HG02852 (cell line): Measurements from ENCODE around the gene KAT2A.

Experiments
- ATAC-seq: cut with Tn5 transposase; IDR thresholded peaks from one replicate; pipeline ENCODE4 v1.9.1; 2021; ENCODE audit warnings: mild to moderate bottlenecking, moderate library complexity; ENCODE audit not compliant: unreplicated experiment

The KAT2A gene

DNA sequence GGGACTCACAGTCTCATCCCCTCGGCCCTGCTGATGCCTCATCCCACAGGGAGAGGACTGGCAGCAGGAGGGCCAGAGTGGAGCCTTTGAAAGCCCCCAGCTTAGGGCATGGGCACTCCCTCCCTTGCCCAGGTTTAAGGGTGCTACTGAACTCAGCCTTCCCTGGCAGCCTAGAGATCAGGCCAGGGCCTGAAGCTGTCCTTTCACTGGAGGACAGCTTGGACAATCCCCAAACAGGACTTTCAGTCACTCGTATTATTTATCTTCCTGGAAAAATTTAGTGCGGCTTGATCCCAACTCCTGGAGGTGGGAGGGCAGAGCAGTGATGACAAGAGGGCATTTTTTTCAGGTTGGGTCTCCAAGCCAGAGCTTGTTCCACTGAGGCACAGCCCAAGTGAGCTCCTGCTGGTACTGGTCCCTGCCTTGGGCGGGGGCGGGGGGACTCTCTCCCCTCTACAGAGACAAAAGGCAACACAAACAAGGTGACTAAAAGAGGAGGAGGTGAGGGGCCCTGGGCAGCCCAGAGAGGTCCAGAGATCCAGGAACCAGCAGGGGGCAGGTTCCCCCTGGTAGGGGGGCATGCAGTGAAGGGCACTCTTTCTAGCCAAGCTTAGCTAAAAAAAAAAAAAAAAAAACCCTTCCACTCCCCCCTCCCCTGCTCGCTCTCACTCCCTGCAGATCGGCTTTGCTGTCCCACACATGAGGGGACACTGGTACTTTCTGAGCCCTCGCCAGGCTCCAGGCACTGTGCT is 24.6 kb downstream of the KAT2A start:
- no peak for ATAC-seq

DNA sequence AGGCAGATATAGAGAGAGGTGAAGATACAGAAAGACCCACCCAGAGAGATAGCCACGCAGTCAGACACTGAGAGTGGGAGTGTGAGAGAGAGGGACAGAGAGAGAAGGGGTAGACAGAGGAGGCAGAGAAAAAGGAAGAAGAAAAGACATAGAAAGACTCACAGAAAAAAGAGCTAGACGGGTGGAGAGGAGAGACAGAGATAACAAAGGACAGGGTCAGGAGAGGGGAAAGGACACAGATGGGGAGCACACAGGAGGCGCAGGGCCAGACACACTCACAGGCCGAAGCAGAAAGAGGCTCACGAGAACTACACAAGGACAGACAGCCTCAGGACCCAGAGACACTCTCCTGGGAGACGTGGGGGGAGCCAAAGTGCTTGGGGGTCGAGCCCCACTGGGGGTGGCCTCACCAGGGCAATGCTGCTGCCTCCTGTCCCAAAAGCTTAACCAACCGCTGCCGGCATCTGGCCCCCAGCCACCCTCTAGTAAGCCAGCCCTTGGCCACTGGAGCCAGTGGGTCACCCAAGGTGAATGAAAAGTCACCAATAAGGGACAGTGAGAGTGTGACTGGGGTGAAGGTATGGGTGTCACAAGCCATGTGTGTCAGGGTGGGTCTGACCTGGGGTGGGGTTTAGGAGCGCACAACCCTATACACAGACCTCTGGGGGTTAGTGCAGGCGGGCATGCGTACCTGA is 26.6 kb downstream of the KAT2A start:
- no peak for ATAC-seq

DNA sequence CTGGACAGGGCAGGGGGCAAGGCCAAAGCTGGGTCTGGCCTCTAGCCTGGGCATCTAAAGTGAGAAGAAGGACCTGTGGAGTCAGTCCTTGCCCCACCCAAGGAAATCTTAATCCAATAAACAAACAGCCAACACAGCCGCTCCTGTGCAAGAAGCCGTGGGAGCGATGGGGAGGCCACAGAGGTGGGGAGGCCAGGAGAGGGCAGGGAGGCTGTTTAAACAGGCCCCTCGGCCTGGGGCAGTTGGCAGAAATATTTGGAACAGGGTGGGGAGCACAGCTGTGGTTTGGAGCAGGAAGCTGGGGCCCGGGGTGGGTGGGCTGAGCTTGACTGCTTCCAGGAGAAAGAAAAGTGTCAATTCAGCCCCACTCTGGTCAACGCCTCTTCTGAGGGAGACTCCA is 28.2 kb downstream of the KAT2A start:
- no peak for ATAC-seq

DNA sequence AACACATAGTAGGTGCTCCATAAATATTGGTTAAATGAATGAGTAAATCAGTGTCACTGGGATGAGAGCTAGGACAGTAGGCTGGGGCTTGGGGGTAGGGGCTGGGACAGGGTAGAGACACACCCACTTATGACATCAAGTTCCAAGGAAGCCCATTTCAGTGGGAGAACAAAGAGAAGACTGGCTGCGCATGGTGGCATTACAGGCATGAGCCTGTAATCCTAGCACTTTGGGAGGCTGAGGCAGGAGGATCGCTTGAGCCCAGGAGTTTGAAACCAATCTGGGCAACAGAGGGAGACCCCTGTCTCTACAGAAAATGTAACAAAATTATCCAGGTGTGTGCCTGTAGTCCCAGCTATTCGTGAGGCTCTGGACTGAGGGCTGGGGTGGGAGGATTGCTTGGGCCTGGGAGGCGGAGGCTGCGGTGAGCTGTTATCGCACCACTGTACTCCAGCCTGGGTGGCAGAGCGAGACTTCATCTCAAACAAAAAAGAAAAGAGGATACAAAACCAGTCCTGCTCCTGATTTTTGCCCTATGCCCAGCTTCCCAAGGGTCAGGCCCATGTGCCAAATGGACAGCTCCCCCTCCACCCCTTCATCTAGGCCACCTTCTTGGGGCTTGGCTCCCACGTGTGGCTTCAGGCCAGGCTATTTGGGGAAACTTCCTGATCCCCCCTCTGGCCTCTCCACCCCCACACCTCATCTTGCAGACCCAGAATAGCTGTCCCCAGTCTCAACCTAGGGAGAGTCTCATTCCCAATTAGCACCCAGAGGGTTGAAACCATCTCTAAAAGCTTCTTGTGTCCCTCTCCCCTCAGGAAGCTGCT is 30.0 kb downstream of the KAT2A start:
- no peak for ATAC-seq

DNA sequence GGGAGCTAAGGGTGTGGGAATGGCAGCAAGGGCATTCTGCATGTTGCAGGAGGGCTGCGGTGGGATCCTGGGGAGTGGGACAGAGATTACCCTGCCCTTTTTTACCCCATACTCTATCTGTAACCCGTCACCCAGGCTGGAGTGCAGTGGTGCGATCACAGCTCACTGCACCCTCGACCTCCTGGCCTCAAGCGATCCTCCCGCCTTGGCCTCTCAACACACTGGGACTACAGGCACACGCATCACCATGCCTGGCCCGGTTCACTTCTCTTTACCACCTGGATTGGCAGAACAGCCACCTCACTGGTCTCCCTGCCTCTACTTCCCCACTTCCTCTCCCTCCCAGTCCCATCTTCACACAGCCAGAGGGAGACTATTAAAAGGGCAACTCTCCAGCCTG is 32.4 kb downstream of the KAT2A start:
- no peak for ATAC-seq

DNA sequence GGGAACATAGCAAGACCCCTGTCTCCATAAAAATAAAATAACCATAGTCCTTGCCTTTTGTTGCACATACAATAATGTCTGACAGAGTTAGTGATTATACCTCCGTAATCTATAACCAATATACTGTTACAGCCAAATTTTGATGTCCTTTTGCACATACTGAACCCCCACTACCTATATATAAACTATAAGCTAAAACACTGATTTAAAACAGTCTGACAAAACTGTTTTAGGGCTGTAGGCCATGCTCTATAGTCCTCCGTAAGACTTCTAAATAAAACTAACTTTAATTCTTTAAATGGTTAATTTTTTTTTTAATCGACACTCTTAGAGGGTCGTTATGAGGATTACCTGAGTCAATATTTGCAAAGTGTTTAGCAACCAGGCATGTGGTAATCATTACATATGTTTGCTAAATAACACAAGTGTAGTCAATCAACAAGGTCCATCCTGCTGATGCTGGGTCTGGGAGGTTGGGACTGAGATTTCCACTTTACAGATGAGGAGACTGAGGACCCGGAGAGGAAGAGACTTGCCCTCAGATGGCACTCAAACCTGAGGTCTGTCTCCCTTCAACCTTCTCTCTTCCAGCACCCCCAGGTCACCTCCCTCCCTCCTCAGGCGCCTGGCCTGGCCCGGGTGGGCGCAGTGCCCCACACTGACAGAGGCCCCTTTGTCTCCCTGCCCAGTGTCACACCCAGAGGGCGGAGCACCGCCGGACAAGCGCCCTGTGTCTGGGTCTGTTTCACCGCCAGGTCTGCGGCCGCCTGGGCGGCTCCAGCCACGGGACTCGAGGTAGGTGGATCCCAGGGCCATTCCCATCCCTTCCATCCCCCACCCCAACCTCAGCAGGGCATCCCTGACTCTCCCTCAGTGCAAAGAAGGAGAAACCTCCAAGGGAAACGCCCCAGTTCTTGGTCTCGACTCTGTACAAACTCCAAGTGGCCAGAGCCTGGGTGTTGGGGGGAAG is 33.1 kb downstream of the KAT2A start:
- ATAC-seq, result no peak

DNA sequence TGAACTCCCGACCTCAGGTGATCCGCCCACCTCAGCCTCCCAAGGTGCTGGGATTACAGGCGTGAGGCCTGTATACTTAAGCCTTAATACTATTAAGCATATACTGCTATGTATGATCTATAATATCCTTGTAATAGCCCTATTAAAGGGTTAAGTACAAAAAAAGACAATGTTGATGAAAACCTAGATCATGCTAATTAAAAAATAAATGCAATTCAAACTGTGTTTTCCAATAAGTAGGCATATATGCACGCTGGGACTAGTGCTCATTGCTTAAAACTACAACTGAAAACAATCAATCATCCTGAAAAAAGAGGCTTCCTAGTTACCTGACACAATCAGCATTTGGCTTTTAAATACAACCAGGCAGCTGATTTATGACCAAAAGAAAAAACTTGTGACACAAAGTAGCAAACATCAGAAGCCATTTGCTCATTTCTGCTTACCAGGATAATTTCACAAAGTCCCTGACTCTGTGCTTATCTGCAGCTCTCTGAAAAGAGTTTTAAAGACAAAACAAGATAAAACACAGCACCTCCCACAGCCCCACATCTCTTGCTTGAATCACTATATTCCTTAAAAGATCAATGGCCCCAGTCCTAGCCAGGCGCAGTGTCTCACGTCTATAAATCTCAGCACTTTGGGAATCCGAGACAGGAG is 34.0 kb downstream of the KAT2A start:
- ATAC-seq, result no peak

DNA sequence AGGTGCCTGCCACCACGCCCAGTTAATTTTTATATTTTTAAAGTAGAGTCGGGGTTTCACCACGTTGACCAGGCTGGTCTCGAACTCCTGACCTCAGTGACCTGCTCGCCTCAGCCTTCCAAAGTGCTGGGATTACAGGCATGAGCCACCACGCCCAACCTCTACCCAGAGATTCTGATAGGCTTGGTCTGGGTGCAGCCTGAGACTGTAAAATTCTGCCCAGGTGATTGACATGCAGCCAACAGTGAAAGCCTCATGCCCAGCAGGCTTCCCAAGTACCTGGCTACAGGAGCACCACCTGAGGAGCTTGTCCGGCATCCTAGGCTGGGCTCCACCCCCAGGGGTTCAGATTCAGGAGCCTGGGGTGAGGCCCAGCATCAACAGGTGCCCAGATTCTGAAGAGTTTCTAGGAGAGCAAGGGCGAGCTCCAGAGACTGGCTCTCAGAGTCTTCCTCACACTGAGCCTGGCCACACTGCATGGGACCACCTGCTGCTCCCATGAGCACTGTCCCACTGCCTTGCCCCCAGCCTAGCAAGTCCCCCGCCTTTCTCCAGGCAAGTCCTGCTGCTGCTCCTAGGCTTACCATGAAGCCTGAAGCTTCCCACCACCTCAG is 39.5 kb downstream of the KAT2A start:
- ATAC-seq, result no peak

DNA sequence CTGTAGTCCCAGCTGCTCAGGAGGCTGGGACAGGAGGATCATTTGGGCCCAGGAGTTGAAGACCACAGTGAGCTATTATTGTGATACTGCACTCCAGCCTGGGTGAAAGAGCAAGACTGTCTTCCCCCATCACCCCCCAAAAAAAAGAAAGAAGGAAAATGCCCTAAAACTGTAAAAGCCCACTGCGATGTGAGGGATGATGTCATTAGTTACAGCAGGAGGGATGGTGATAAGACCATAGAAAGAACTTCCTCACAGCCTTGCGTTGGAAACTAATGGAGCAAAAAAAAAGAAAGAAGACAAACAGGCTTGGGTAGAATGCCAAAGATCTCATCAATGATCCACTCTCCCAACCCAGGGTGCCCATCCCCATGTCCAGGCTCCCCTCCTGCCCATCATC is 41.6 kb downstream of the KAT2A start:
- ATAC-seq, result no peak

DNA sequence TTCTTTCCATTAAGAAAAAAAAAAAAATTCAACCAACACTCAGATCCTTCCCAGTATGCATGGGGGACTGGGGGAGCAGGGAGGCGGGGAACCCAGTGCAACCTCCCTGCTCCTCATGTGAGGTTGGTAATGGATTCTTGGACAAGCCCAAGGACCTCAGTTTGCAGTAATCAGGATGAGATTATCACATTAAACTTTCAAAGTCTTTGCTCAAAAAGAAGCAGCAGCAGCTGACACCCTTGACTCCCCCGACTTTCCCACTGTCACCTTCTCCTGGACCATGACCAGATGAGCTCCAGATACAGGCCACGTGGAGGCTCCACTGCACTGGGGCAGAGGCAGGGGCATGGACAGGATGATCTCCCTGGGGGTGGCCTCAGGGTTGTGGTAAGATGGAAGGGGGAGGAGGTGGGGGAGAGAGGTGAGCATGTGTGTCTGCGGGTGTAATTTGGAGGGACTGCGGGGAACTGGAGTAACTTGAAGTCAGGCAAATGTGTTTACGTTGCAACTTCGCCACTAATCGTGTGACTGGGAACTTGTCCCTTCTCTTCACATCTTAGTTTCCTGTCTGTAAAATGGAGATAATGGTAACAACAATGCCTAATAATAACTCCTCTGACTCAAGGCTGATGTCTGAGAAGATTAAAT is 42.6 kb downstream of the KAT2A start:
- ATAC-seq, result no peak

DNA sequence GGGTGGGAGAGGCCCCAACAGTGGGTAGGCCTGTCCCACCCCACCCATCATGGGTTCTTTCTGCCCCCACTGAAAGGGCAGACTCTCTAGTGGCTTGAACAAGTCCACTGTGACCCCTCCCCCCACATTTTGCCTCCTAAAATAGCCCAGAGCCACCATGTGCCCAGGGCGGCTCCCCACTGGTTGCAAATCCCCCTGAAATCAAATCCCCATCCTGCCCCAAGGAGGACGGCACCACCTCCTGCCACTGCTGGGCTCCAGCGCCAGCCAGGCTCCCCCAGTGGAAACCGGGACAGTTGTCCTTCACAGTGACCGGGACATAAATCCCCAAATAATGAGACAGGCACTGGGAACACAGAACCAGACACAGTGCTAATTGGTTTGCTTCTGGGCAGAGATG is 43.4 kb downstream of the KAT2A start:
- no peak for ATAC-seq

DNA sequence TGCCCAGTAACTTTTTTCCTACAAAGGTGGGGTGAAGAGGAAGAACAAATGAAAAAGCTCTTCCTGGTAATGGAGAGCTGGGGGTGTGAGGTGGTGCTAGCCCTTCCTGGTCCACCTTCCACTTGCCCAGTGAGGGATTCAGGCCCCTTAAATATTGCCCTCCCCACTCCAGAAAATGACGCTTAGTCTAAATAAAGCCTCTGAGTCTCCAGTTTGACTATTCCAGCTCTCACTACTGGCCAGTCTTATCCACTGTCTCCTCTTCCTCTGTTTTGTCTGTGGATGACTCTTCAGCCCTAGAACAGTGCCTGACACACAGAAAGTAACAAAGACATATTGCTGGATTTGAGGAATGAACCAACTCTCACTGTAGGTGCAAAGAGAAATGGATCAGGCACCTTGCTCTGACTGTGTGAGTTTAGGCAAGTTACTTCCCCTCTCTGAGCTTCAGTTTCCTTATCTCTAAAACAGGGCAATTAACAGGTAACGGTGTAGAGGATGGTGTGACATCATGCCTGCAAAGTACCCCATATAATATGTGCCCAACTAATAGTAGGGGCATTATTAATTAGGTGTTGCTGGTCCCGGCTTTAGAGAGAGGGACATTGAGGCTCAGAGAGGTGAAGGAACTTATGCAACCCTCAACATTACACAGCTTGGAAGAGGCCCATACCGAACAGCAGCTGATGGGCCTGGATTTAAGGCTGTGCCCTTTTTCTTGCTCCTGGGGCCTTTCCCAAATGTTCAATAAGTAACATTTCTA is 44.2 kb downstream of the KAT2A start:
- ATAC-seq, result no peak

DNA sequence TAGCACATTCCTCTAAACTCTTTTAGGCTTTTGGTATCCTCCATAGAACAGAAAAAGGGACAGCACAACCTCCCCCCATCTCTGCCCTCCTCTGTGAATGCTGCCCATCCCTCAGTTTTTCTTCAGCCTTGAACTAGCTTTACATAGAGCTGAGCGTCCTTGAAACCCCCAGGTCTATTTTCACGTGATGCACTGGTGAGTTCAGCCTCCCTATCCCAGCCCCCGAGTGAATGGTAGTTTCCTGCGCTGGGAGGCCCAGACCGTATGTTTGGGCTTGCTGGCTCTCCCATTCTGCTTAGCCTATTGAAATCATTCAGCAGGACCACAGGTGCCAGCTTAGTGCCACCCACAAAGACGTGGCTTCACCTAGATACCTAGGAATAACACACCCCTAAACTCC is 45.4 kb downstream of the KAT2A start:
- no peak for ATAC-seq

DNA sequence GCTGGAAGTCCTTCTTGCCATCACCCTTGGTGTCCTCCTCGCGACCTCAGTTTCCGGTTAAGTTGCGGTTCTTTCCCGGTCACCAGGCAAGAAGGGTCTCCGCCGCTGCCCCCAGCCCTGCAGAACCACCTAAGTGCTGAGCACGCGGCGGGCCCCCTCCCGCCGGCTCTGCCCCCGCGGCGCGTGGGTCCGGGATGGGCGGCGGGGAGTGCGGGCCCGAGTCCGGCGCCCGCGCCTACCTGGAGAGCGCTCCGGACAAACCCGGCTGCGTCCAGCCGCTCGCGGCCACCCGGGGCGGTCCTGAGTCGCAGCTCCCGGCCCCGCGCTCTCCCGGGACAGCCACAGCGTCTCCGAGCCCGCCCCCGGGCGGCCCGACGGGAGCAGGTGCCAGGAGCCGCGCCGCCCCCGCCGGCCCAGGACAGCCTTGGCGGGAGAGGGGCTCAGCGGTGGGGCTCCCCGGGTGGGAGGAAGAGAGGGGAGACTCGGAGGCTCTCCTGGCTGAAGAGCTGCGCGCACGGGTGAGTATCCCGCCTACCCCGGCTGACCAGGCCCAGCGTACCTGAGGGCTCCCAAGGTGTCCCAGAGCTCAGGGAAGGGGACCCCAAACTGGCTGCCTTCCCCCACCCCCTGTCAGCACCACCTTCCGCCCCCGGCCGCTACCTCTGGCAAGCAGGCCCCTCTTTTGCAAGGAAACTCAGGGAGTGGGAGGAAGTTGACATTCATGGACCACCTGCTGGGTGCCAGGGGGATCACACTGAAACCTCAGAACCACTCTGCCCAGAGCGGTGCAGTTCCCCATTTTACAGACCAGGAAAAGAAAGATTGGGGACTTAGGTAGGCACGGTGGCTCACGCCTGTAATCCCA is 48.6 kb downstream of the KAT2A start:
- ATAC-seq, result no peak

DNA sequence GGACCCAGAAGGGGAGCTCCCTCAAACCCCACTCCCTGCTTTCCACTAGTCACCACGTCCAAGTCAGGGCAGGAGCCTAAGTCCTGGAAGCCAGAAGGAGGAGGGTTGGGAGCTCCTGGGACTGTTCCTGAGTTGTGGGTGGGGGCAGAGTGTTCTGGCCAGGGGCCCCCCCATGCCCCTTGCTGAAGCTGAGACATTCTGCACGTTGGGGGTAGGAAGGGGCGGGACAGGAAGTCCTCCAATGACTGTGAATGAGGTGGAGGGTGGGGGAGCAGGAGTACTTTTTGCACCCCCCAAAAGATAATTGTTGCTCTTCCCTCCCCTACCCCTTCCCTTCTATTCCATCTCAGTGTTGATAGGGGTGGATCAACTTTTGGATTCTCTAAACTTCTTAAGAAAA is 49.4 kb downstream of the KAT2A start:
- ATAC-seq, result no peak

DNA sequence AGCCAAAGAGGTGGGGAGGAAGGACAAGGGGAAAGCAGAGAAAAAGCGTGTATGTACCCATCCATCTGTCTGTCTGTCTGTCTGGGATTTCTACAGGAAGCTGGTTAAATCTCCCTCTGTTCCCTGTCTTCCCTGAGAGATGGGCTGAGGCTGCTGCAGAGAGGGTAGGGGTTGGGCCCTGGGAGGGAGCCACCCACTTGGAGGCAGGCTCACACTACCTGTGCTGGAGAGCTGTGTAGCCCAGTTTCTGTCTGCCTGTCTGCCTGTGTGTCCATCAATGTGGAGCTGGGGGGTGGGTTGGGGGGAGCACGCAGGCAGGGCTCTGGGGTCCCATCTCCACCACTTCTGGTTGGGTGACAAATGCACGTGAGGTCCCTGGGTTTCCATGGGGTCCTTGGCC is 52.2 kb downstream of the KAT2A start:
- no peak for ATAC-seq

DNA sequence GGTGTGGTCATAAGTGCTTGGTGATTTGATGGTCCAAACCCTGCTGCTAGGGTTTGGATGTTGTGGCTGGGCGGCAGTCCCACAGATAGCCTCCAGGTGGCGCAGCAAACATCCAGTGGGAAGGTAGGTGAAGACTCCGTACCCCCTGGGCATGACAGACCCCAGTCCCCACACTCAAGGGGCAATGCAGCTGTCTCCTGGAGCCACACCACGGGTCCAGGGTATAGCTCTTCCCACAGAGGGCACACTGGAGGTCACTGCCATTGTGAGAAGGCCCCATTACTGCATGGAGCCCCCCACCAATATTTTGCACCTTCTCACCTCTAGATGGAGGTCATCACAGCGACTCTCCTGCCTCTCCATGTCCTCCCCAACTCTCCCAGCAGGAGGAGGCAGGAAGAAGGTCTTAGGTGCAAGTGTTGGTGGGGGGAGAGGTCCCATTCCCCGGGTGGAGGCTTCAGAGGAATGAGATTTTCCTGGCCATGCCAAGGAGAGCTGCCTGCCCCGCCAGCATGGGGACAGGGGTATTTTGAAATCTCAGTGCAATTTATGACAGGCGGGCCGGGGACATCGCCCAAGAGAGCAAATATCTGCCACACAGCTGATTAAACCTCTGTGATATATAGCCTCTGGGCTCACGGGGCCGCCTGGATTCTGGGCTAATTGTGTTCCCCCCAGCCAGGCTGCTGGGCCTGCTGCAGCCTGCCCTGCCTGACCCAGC is 53.6 kb downstream of the KAT2A start:
- ATAC-seq, result no peak
